HepG2 (cell line): ENCODE data around the gene INO80E. TPM values are rescaled to one million over a fixed set of nuclear protein-coding genes. Genes with fewer than 3 reads are reported as not detected.

Source experiments
- ATAC-seq: fragments of 200-7000 bp; cut with Tn5 transposase; 3 replicates; pipeline ENCODE4 v1.9.1; 2020; ENCODE audit warnings: mild to moderate bottlenecking, moderate library complexity
- BruUV-seq: library from RNA; stranded (reverse); fragments of 400-500 nt; replicated peaks from 2 replicates; lab custom pipeline; 2021; lab: Mats Ljungman, UMichigan
- CTCF ChIA-PET: fragments of 300-600 bp; formaldehyde crosslinking; extraction: SDS; loops from one replicate; lab custom pipeline; 2021; ENCODE audit warnings: low total read pairs, inconsistent platforms, low intra/inter-chr PET ratio; lab: Yijun Ruan, JAX
- POLR2A ChIA-PET: fragments of 350-600 bp; sonication (Branson Sonifier 250); formaldehyde crosslinking; loops from one replicate; lab custom pipeline; 2020; ENCODE audit warnings: antibody characterized with exemption, inconsistent platforms; lab: Yijun Ruan, JAX
- DNase-seq: peaks from one replicate; pipeline ENCODE4 v3.0.0-alpha.2; 2015; ENCODE audit warnings: low spot score
- FAIRE-seq: peaks from 3 replicates; lab custom pipeline; 2011; peaks lifted over from hg19 to GRCh38; lab: Jason Lieb, UNC
- H2AFZ ChIP-seq: one replicate; pipeline ENCODE4 v1.6.1; 2011; ENCODE audit warnings: low read length, inconsistent platforms
- H3K27ac ChIP-seq: fragments of 300-600 bp; 3 replicates; pipeline ENCODE4 v1.8.0; 2011; ENCODE audit warnings: mixed run types, mild to moderate bottlenecking, mixed read lengths, low read length, inconsistent platforms; ENCODE audit not compliant: insufficient read depth; ENCODE audit errors: extremely low read length
- H3K27me3 ChIP-seq, 2 experiments: fragments of 200-600 bp in 1 of 2; 2 replicates in 1 of 2; 3 replicates in 1 of 2; pipeline versions ENCODE4 v1.6.0 to v1.8.0; 2011; ENCODE audit warnings: low read length in 2 of 2, mild to moderate bottlenecking in 2 of 2, moderate library complexity in 2 of 2, inconsistent platforms in 1 of 2; ENCODE audit not compliant: insufficient read depth in 2 of 2, control insufficient read depth in 1 of 2
- H3K36me3 ChIP-seq, 2 experiments: fragments of 200-600 bp in 1 of 2; replicated peaks in 1 of 2; 2 replicates in 1 of 2; 3 replicates in 1 of 2; pipeline versions ENCODE4 v1.5.1 to v1.8.0; 2011; ENCODE audit warnings: low read length in 2 of 2, inconsistent platforms in 1 of 2; ENCODE audit not compliant: insufficient read depth in 2 of 2, control insufficient read depth in 1 of 2
- H3K4me1 ChIP-seq: 2 replicates; pipeline ENCODE4 v1.5.1; 2012; ENCODE audit warnings: low read length, inconsistent platforms; ENCODE audit not compliant: insufficient read depth
- H3K4me2 ChIP-seq: 2 replicates; pipeline ENCODE4 v1.6.0; 2011; ENCODE audit warnings: low read depth, low read length, inconsistent platforms
- H3K4me3 ChIP-seq, 3 experiments: fragments of 200-600 bp in 1 of 3; sonication (generic), shearing (Covaris generic) in 1 of 3; replicated peaks in 1 of 3; 2 replicates each; pipeline ENCODE4 v1.5.1; 2011 to 2016; ENCODE audit warnings: low read length in 3 of 3, inconsistent platforms in 2 of 3, low read depth in 2 of 3, mild to moderate bottlenecking in 2 of 3, control low read depth in 1 of 3, mixed read lengths in 1 of 3; ENCODE audit not compliant: insufficient read depth in 1 of 3
- H3K79me2 ChIP-seq: one replicate; pipeline ENCODE4 v1.6.1; 2011; ENCODE audit warnings: low read length, inconsistent platforms; ENCODE audit not compliant: insufficient read depth
- H3K9ac ChIP-seq: 2 replicates; pipeline ENCODE4 v1.6.0; 2011; ENCODE audit warnings: mild to moderate bottlenecking, low read depth, low read length, inconsistent platforms; ENCODE audit not compliant: insufficient read depth
- H3K9me3 ChIP-seq: 2 replicates; pipeline ENCODE4 v1.5.1; 2012; ENCODE audit warnings: mild to moderate bottlenecking, low read length
- H4K20me1 ChIP-seq: 2 replicates; pipeline ENCODE4 v1.6.0; 2011; ENCODE audit warnings: inconsistent platforms, mild to moderate bottlenecking, low read length, moderate library complexity; ENCODE audit not compliant: insufficient read depth
- ATF4 ChIP-seq, 2 experiments: fragments of 450-650 bp in 1 of 2; sonication (generic) in 1 of 2; formaldehyde crosslinking; IDR thresholded peaks; 2 replicates each; pipeline versions ENCODE4 v1.5.0 to v1.8.0; 2020 to 2022; ENCODE audit warnings: mild to moderate bottlenecking in 1 of 2, missing genetic modification reagents in 1 of 2
- BCL6 ChIP-seq: IDR thresholded peaks from 2 replicates; pipeline ENCODE4 v1.6.1; 2016; ENCODE audit warnings: missing genetic modification reagents, missing compliant biosample characterization
- ESRRA ChIP-seq: sonication (generic); formaldehyde crosslinking; IDR thresholded peaks from 2 replicates; pipeline ENCODE4 v1.5.1; 2020; ENCODE audit warnings: mild to moderate bottlenecking, low read depth, missing genetic modification reagents
- HCFC1 ChIP-seq: fragments of 150-350 bp; IDR thresholded peaks from 2 replicates; pipeline ENCODE4 v1.6.1; 2014; ENCODE audit warnings: low read depth, low read length
- HMGA1 ChIP-seq: sonication (generic); formaldehyde crosslinking; conservative IDR thresholded peaks from 2 replicates; pipeline ENCODE4 v1.4.0; 2020; ENCODE audit warnings: missing genetic modification reagents
- JUN ChIP-seq: sonication (generic); formaldehyde crosslinking; IDR thresholded peaks from 2 replicates; pipeline ENCODE4 v1.4.0; 2020; ENCODE audit warnings: mild to moderate bottlenecking, missing genetic modification reagents
- KDM1A ChIP-seq: IDR thresholded peaks from 2 replicates; pipeline ENCODE4 v1.6.1; 2016; ENCODE audit warnings: missing compliant biosample characterization
- MEIS1 ChIP-seq: sonication (generic); formaldehyde crosslinking; IDR thresholded peaks from 2 replicates; pipeline ENCODE4 v1.9.0; 2021; ENCODE audit warnings: mild to moderate bottlenecking, missing genetic modification reagents, moderate library complexity, borderline replicate concordance
- PCBP2 ChIP-seq: fragments of 200-400 bp; formaldehyde crosslinking; optimal IDR thresholded peaks from 2 replicates; pipeline ENCODE3; 2018; ENCODE audit warnings: low read length, low read depth; ENCODE audit not compliant: poor library complexity, severe bottlenecking
- SALL2 ChIP-seq: sonication (generic); formaldehyde crosslinking; IDR thresholded peaks from 2 replicates; pipeline ENCODE4 v1.8.1; 2023; ENCODE audit warnings: mild to moderate bottlenecking, missing genetic modification reagents, inconsistent platforms
- SMC3 ChIP-seq: IDR thresholded peaks from 2 replicates; pipeline ENCODE4 v1.6.1; 2011; ENCODE audit warnings: low read length, improper control_type of control experiment
- SP2 ChIP-seq: sonication (generic); formaldehyde crosslinking; IDR thresholded peaks from 2 replicates; pipeline ENCODE4 v1.5.1; 2020; ENCODE audit warnings: mild to moderate bottlenecking, missing genetic modification reagents
- SPEN ChIP-seq: sonication (generic); formaldehyde crosslinking; IDR thresholded peaks from 2 replicates; pipeline ENCODE4 v1.5.1; 2020; ENCODE audit warnings: low read depth, mild to moderate bottlenecking, missing genetic modification reagents
- TAF15 ChIP-seq: fragments of 200-400 bp; formaldehyde crosslinking; IDR thresholded peaks from one replicate; pipeline ENCODE4 v1.6.1; 2018; ENCODE audit warnings: mild to moderate bottlenecking, low read depth, low read length; ENCODE audit not compliant: poor library complexity, severe bottlenecking
- TARDBP ChIP-seq: sonication (generic); formaldehyde crosslinking; IDR thresholded peaks from 2 replicates; pipeline ENCODE4 v1.8.0; 2022; ENCODE audit warnings: mild to moderate bottlenecking, missing genetic modification reagents
- ZBTB44 ChIP-seq: sonication (generic); formaldehyde crosslinking; IDR thresholded peaks from 2 replicates; pipeline ENCODE4 v1.4.0; 2020; ENCODE audit warnings: missing genetic modification reagents
- ZNF180 ChIP-seq: sonication (generic); formaldehyde crosslinking; IDR thresholded peaks from 2 replicates; pipeline ENCODE4 v1.4.0; 2020; ENCODE audit warnings: low read depth, missing genetic modification reagents, borderline replicate concordance
- ZNF451 ChIP-seq: sonication (generic); formaldehyde crosslinking; IDR thresholded peaks from 2 replicates; pipeline ENCODE4 v1.5.0; 2020; ENCODE audit warnings: mild to moderate bottlenecking, missing genetic modification reagents
- ZNF614 ChIP-seq: IDR thresholded peaks from 2 replicates; pipeline ENCODE4 v1.6.1; 2018; ENCODE audit warnings: missing biosample characterization, missing genetic modification reagents, inconsistent platforms, borderline replicate concordance
- WGBS: methylation state at CpG from one replicate; pipeline ENCODE4 v1.1.6; 2017; ENCODE audit warnings: low lambda C conversion rate; 5-methylcytosine and 5-hydroxymethylcytosine counted together
- in situ Hi-C: cut with HindIII; loops from 2 replicates; pipeline ENCODE4 v1.10.0; 2017; ENCODE audit warnings: low pct_unique_long_range_greater_than_20kb; ENCODE audit not compliant: extremely low pct_ligation_motif_present
- intact Hi-C: fragments of 100-400 bp; cut with micrococcal nuclease; formaldehyde crosslinking; loops from one replicate; pipeline ENCODE4 v1.10.0; 2022; ENCODE audit not compliant: unreplicated experiment
- polyA plus RNA-seq, 8 experiments: library from polyadenylated mRNA; depleted of rRNA in 3 of 8; stranded (reverse) in 7 of 8; unstranded in 1 of 8; fragments of >200 nt; fragmentation: Illumina TruSeq in 4 of 8; extraction: Trizol in 4 of 8; gene quantifications; 2 replicates each; pipeline versions ENCODE4 v1.2.1 to v1.2.3, GENCODE V29; 2011 to 2016; ENCODE audit warnings: low read depth in 4 of 8, missing spikeins in 1 of 8, mixed read lengths in 1 of 8; ENCODE audit not compliant: insufficient read depth in 1 of 8
- total RNA-seq, 5 experiments: library from RNA; depleted of rRNA; stranded (reverse); fragments of >200 nt; fragmentation: Illumina TruSeq; extraction: Trizol; gene quantifications; 2 replicates each; pipeline ENCODE4 v1.2.3, GENCODE V29; 2016; ENCODE audit warnings: low read depth in 1 of 5

The INO80E gene
- total and polyA plus RNA-seq, 2 of the 13 experiments (the other 11 are each of a cell fraction or from before 2014, with no cell fraction given): 25.8 to 45.6 TPM

- H3K79me2 ChIP-seq: no peaks in the 10 kb centered on the region
- 86% methylated on average over 6 of the region's 6 CpGs for WGBS
- peaks cover 66 to 100% of the 10 kb centered on the region in 2 experiments for H3K36me3 ChIP-seq
- no TSS peak for BruUV-seq
- in situ Hi-C loops (no loop called here), intact Hi-C loops (no loop called here)
- H3K4me2 ChIP-seq: no peak overlapping the region
- DNase-seq (no peak), ATAC-seq (no peak), FAIRE-seq (no peak)
- no peak overlapping the region for H3K9ac ChIP-seq
- no peaks in the 10 kb centered on the region for H3K4me1 ChIP-seq
- H3K9me3 ChIP-seq: no peaks in the 10 kb centered on the region
- TF ChIP-seq SALL2 (CRISPR knock-in tag) (no peak), JUN (no peak), PCBP2 (no peak), SP2 (no peak), ZNF451 (no peak), ZBTB44 (CRISPR knock-in tag) (no peak), HMGA1 (no peak), SMC3 (no peak)
- no peak overlapping the region for H3K4me3 ChIP-seq
- CTCF ChIA-PET: no interaction called here
- POLR2A ChIA-PET: no interaction called here
- H3K27me3 ChIP-seq: no peaks in the 10 kb centered on the region
- H3K27ac ChIP-seq: no peak overlapping the region
- no peaks in the 10 kb centered on the region for H4K20me1 ChIP-seq
- no peak overlapping the region for H2AFZ ChIP-seq
Observed at GRCh38 chr16:29984137-29984763, 11.8 kb upstream of the INO80E start.

GRCh38 chr16:29984764-29985147, 11.3 kb upstream of the INO80E start:
- H2AFZ ChIP-seq: no peak overlapping the region
- WGBS: 94% methylated on average over 5 of the region's 5 CpGs
- no peak overlapping the region for H3K4me2 ChIP-seq
- ATAC-seq: no peak
- CTCF ChIA-PET: no interaction called here
- H3K4me1 ChIP-seq: no peaks in the 10 kb centered on the region
- BruUV-seq: no TSS peak
- no peak for DNase-seq
- FAIRE-seq: no peak
- in situ Hi-C loops: no loop called here
- POLR2A ChIA-PET: no interaction called here
- H3K79me2 ChIP-seq: no peaks in the 10 kb centered on the region
- no peak overlapping the region for H3K4me3 ChIP-seq
- no peaks in the 10 kb centered on the region for H3K9me3 ChIP-seq
- no peaks in the 10 kb centered on the region for H3K27me3 ChIP-seq
- peaks cover 64 to 100% of the 10 kb centered on the region in 2 experiments for H3K36me3 ChIP-seq
- intact Hi-C loops: no loop called here
- no peaks in the 10 kb centered on the region for H4K20me1 ChIP-seq
- no peak overlapping the region for H3K9ac ChIP-seq
- H3K27ac ChIP-seq: no peak overlapping the region
- TF ChIP-seq ZNF180 (CRISPR knock-in tag): no peak
- no peak for TF ChIP-seq ZNF614
- no peak for TF ChIP-seq SPEN (CRISPR knock-in tag)
- TF ChIP-seq TARDBP (CRISPR knock-in tag): no peak
- TF ChIP-seq KDM1A (CRISPR knock-in tag): no peak
- no peak for TF ChIP-seq TAF15
- no peak for TF ChIP-seq MEIS1
- no peak for TF ChIP-seq ESRRA (CRISPR knock-in tag)
- no peak for TF ChIP-seq ATF4 (CRISPR knock-in tag; IDR thresholded peaks at IDR 0.05)
- TF ChIP-seq HCFC1: no peak
- TF ChIP-seq BCL6: no peak
